SU-DHL-6 (cell line): ENCODE measurements around the gene RADIL.

ENCODE experiments used
- H2AFZ ChIP-seq: fragments of 200-600 bp; sonication (generic); 2 replicates; pipeline ENCODE4 v1.6.1; 2014; ENCODE audit warnings: low read depth, mild to moderate bottlenecking, moderate library complexity, mixed read lengths, antibody characterized with exemption, low read length; ENCODE audit not compliant: severe bottlenecking
- H3F3A ChIP-seq: fragments of 200-600 bp; shearing (Covaris generic); 2 replicates; pipeline ENCODE4 v1.6.0; 2016; ENCODE audit warnings: antibody characterized with exemption, mild to moderate bottlenecking; ENCODE audit not compliant: insufficient read depth
- H3K27ac ChIP-seq: fragments of 200-600 bp; sonication (generic); 2 replicates; pipeline ENCODE4 v1.5.1; 2016; ENCODE audit warnings: low read depth, mild to moderate bottlenecking, low read length, moderate library complexity, mixed read lengths
- H3K27me3 ChIP-seq: fragments of 200-600 bp; sonication (generic), shearing (Covaris generic); 2 replicates; pipeline ENCODE4 v1.6.0; 2014; ENCODE audit warnings: mild to moderate bottlenecking, low read length
- H3K36me3 ChIP-seq: fragments of 200-600 bp; sonication (generic); 2 replicates; pipeline ENCODE4 v1.6.1; 2014; ENCODE audit warnings: mild to moderate bottlenecking, low read length, mixed read lengths
- H3K4me2 ChIP-seq: fragments of 300-600, 200-600 bp; shearing (Covaris generic), sonication (generic); 2 replicates; pipeline ENCODE4 v1.6.0; 2014; ENCODE audit warnings: low read length, low read depth, mild to moderate bottlenecking; ENCODE audit not compliant: poor library complexity, severe bottlenecking
- H3K4me3 ChIP-seq: fragments of 200-600 bp; sonication (generic); 2 replicates; pipeline ENCODE4 v1.5.1; 2014; ENCODE audit warnings: antibody characterized with exemption, low read length, mild to moderate bottlenecking, mixed read lengths; ENCODE audit not compliant: insufficient read depth, poor library complexity, severe bottlenecking
- H3K79me2 ChIP-seq: fragments of 200-600 bp; sonication (generic); 2 replicates; pipeline ENCODE4 v1.6.1; 2014; ENCODE audit warnings: mild to moderate bottlenecking, low read length, moderate library complexity; ENCODE audit not compliant: insufficient read depth
- H3K9ac ChIP-seq: fragments of 200-600 bp; sonication (generic); 2 replicates; pipeline ENCODE4 v1.7.0; 2014; ENCODE audit warnings: mild to moderate bottlenecking, low read length
- H3K9me2 ChIP-seq: fragments of 200-600 bp; sonication (generic); replicated peaks from 2 replicates; pipeline ENCODE4 v1.6.1; 2014; ENCODE audit warnings: low read length; ENCODE audit not compliant: insufficient read depth
- H3K9me3 ChIP-seq: fragments of 200-600 bp; sonication (generic); 2 replicates; pipeline ENCODE4 v1.6.1; 2014; ENCODE audit warnings: low read length, mixed read lengths; ENCODE audit not compliant: insufficient read depth
- H4K20me1 ChIP-seq: fragments of 200-600 bp; sonication (generic); 2 replicates; pipeline ENCODE4 v1.6.1; 2014; ENCODE audit warnings: low read depth, mild to moderate bottlenecking, antibody characterized with exemption, low read length, moderate library complexity, mixed read lengths
- CTCF ChIP-seq: fragments of 200-600 bp; sonication (generic); IDR thresholded peaks from one replicate; pipeline ENCODE4 v1.5.1; 2017; ENCODE audit warnings: antibody characterized with exemption, mild to moderate bottlenecking, low read length, moderate library complexity; ENCODE audit not compliant: insufficient read depth, poor library complexity, severe bottlenecking
- EZH2phosphoT487 ChIP-seq: fragments of 200-600 bp; sonication (generic), shearing (Covaris generic); conservative IDR thresholded peaks from 2 replicates; pipeline ENCODE4 v1.6.1; 2018; ENCODE audit warnings: mild to moderate bottlenecking, antibody characterized with exemption, low read length, moderate library complexity, mixed read lengths

The RADIL gene

GRCh38 chr7:4883372-4884144 is at the start of gene RADIL:
Gene RADIL (minus strand): TSS chr7:4883716. CDS start chr7:4878139, 5,577 bp downstream.
- TF ChIP-seq CTCF (no peak), EZH2phosphoT487 (no peak)
- no peaks in the 10 kb centered on the region for H3K9me3 ChIP-seq
- H2AFZ ChIP-seq: no peak within 1 kb of the TSS
- no peaks in the 10 kb centered on the region for H4K20me1 ChIP-seq
- no peaks in the 10 kb centered on the region for H3K27me3 ChIP-seq
- no peaks in the 10 kb centered on the region for H3F3A ChIP-seq
- H3K4me3 ChIP-seq: no peak within 1 kb of the TSS
- no peak within 1 kb of the TSS for H3K27ac ChIP-seq
- H3K9ac ChIP-seq: no peak within 1 kb of the TSS
- H3K79me2 ChIP-seq: no peaks in the 10 kb centered on the region
- no peak within 1 kb of the TSS for H3K4me2 ChIP-seq
- no peaks in the 10 kb centered on the region for H3K36me3 ChIP-seq
- H3K9me2 ChIP-seq: no peaks in the 10 kb centered on the region

- no peaks in the 10 kb centered on the region for H3K27me3 ChIP-seq
- H3K79me2 ChIP-seq: no peaks in the 10 kb centered on the region
- H4K20me1 ChIP-seq: no peaks in the 10 kb centered on the region
- H3K9ac ChIP-seq: no peak overlapping the region
- no peaks in the 10 kb centered on the region for H3F3A ChIP-seq
- no peak overlapping the region for H3K4me3 ChIP-seq
- H3K36me3 ChIP-seq: no peaks in the 10 kb centered on the region
- TF ChIP-seq CTCF (no peak), EZH2phosphoT487 (no peak)
- no peaks in the 10 kb centered on the region for H3K9me3 ChIP-seq
- no peaks in the 10 kb centered on the region for H3K9me2 ChIP-seq
- H2AFZ ChIP-seq: no peak overlapping the region
- H3K27ac ChIP-seq: no peak overlapping the region
- no peak overlapping the region for H3K4me2 ChIP-seq
Observed at GRCh38 chr7:4931943-4932342, 48.4 kb upstream of the RADIL start.

- no peak for TF ChIP-seq CTCF
- no peak for TF ChIP-seq EZH2phosphoT487
- Histone ChIP-seq H3K27me3 (no peaks in the 10 kb centered on the region), H3K27ac (no peak overlapping the region)
Observed at GRCh38 chr7:4929005-4929404, 45.5 kb upstream of the RADIL start.

More at GRCh38 chr7:4929005-4929404, 45.5 kb upstream of the RADIL start:
- Histone ChIP-seq H3F3A (no peaks in the 10 kb centered on the region), H3K79me2 (no peaks in the 10 kb centered on the region), H3K9ac (no peak overlapping the region), H3K4me2 (no peak overlapping the region), H3K4me3 (no peak overlapping the region), H3K9me3 (no peaks in the 10 kb centered on the region), H3K9me2 (no peaks in the 10 kb centered on the region), H4K20me1 (no peaks in the 10 kb centered on the region), H2AFZ (no peak overlapping the region), H3K36me3 (no peaks in the 10 kb centered on the region)
